Heart left ventricle (tissue), 13 donors: ENCODE data around the gene RFX2.

Source experiments
- POLR2A ChIP-seq, 2 donors: fragments of 450-650 bp; IDR thresholded peaks; one replicate each; pipeline ENCODE4 v1.6.1; 2017; ENCODE audit warnings: antibody characterized with exemption in 2 of 2, mild to moderate bottlenecking in 2 of 2, moderate library complexity in 2 of 2
- TF ChIP-seq, protein P1 (sequence below), 12 donors: fragments of 200-600 bp; sonication (generic) in 4 of 12; IDR thresholded peaks; one replicate each; pipeline versions ENCODE4 v1.5.0 to v1.8.0; 2018 to 2022; ENCODE audit warnings: antibody characterized with exemption in 12 of 12, mild to moderate bottlenecking in 5 of 12
- donor health status: ischemic (EF 13 %, LVEDD 7.1; RV severe dilation, severe dysfunction).
- donor health status: DM: no; HTN: yes; CAD: no.
- donor health status: DM: no; HTN: no; CAD: no.
- donor health status: ischemic (EF 25% LVEDD 6.9; RV normal size, moderate dysfunction).
- donor health status: ischemic (EF 25% LVEDD 5.7; RV mildly dilated, moderate dysfunction).
- donor health status: ischemic (EF 35%, LVEDD 5.7; RV mildly dilated, moderate dysfunction).
- donor health status: nonischemic (EF 11% LVEDD 7.7; RV severe dilation, severe dysfunction).
- donor health status: DM: yes; HTN: yes; CAD: no.
- donor health status: PGD.
- donor health status: ischemic (EF 29% LVEDD 5.4; RV normal size, mild dysfunction).
- donor health status: nonischemic (EF 23%, LVEDD 6.1; RV moderate dilation, normal function).

- TF ChIP-seq, protein P1, sequence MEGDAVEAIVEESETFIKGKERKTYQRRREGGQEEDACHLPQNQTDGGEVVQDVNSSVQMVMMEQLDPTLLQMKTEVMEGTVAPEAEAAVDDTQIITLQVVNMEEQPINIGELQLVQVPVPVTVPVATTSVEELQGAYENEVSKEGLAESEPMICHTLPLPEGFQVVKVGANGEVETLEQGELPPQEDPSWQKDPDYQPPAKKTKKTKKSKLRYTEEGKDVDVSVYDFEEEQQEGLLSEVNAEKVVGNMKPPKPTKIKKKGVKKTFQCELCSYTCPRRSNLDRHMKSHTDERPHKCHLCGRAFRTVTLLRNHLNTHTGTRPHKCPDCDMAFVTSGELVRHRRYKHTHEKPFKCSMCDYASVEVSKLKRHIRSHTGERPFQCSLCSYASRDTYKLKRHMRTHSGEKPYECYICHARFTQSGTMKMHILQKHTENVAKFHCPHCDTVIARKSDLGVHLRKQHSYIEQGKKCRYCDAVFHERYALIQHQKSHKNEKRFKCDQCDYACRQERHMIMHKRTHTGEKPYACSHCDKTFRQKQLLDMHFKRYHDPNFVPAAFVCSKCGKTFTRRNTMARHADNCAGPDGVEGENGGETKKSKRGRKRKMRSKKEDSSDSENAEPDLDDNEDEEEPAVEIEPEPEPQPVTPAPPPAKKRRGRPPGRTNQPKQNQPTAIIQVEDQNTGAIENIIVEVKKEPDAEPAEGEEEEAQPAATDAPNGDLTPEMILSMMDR (IDR thresholded peaks at IDR 0.05) = peak in 1 of 12 donors; percentile 6
- TF ChIP-seq POLR2A (IDR thresholded peaks at IDR 0.05) = no peak
Measured at GRCh38 chr19:6091771-6092291, 18.5 kb downstream of the RFX2 start.
